ENCODE data around the gene CELF5.

- TF ChIP-seq POLR2AphosphoS5 (IDR thresholded peaks at IDR 0.05; ENCODE audit: low read depth, low read length) (no peak), POLR2A (IDR thresholded peaks at IDR 0.05; ENCODE audit: low read depth, low read length) (no peak)
Measured at GRCh38 chr19:3316659-3317207, 92.3 kb downstream of the CELF5 start.
